Skeletal muscle tissue (tissue), 4 donors: Measurements from ENCODE around the gene COMMD3. TPM values are rescaled to one million over a fixed set of nuclear protein-coding genes. Genes with fewer than 3 reads are reported as not detected.
"Not testable (repeated sequence)": the region's sequence is repeated elsewhere in the genome, so short reads cannot be mapped to it uniquely, and the experiment has no call there.

Source experiments
- H3K27ac ChIP-seq: one replicate; pipeline ENCODE4 v1.7.0; 2013; ENCODE audit warnings: mild to moderate bottlenecking, low read depth, low read length, inconsistent platforms
- H3K27me3 ChIP-seq, 3 donors: one replicate each; pipeline ENCODE4 v1.7.0; 2013; ENCODE audit warnings: low read length in 3 of 3; ENCODE audit not compliant: control insufficient read depth in 3 of 3, insufficient read depth in 3 of 3
- H3K36me3 ChIP-seq, 3 donors: one replicate each; pipeline ENCODE4 v1.7.0; 2013; ENCODE audit warnings: low read length in 3 of 3; ENCODE audit not compliant: control insufficient read depth in 3 of 3, insufficient read depth in 3 of 3
- H3K4me1 ChIP-seq, 3 donors: one replicate each; pipeline ENCODE4 v1.7.0; 2013; ENCODE audit warnings: low read length in 3 of 3, mild to moderate bottlenecking in 3 of 3; ENCODE audit not compliant: control insufficient read depth in 3 of 3, insufficient read depth in 3 of 3
- H3K4me3 ChIP-seq, 3 donors: one replicate each; pipeline ENCODE4 v1.7.0; 2013; ENCODE audit warnings: low read length in 3 of 3
- H3K9ac ChIP-seq, 3 donors: one replicate each; pipeline ENCODE4 v1.7.0; 2013; ENCODE audit warnings: low read length in 3 of 3, mild to moderate bottlenecking in 3 of 3, moderate library complexity in 2 of 3, low read depth in 1 of 3
- H3K9me3 ChIP-seq, 3 donors: one replicate each; pipeline ENCODE4 v1.7.0; 2013; ENCODE audit warnings: low read length in 3 of 3; ENCODE audit not compliant: control insufficient read depth in 3 of 3
- total RNA-seq: library from RNA; depleted of rRNA; stranded (reverse); fragments of >200 nt; gene quantifications from one replicate; pipeline ENCODE4 v1.2.3, GENCODE V29; 2014
- donor health status: Osteomylitis.

COMMD3 gene
- total RNA-seq, 1 donor from 2014 or later = 71.5 TPM

GRCh38 chr10:22305721-22306120, 10.5 kb upstream of the COMMD3 start:
- no peaks in the 10 kb centered on the region for H3K36me3 ChIP-seq
- no peak overlapping the region for H3K27ac ChIP-seq
- no peak overlapping the region for H3K4me3 ChIP-seq
- H3K27me3 ChIP-seq = no peaks in the 10 kb centered on the region
- H3K9ac ChIP-seq = no peak overlapping the region
- H3K4me1 ChIP-seq = no peaks in the 10 kb centered on the region
- no peaks in the 10 kb centered on the region for H3K9me3 ChIP-seq

GRCh38 chr10:22308390-22308789, 7.8 kb upstream of the COMMD3 start:
- no peak overlapping the region for H3K27ac ChIP-seq
- H3K27me3 ChIP-seq = no peaks in the 10 kb centered on the region
- H3K4me1 ChIP-seq = no peaks in the 10 kb centered on the region
- H3K9me3 ChIP-seq = no peaks in the 10 kb centered on the region
- no peaks in the 10 kb centered on the region for H3K36me3 ChIP-seq
- H3K4me3 ChIP-seq = no peak overlapping the region
- no peak overlapping the region for H3K9ac ChIP-seq

GRCh38 chr10:22309180-22310000, 6.8 kb upstream of the COMMD3 start:
- Histone ChIP-seq H3K4me3 (no peak overlapping the region), H3K9ac (no peak overlapping the region), H3K4me1 (no peaks in the 10 kb centered on the region), H3K9me3 (no peaks in the 10 kb centered on the region), H3K36me3 (no peaks in the 10 kb centered on the region), H3K27me3 (no peaks in the 10 kb centered on the region), H3K27ac (no peak overlapping the region)

GRCh38 chr10:22310012-22310411, 6.2 kb upstream of the COMMD3 start:
- H3K4me1 ChIP-seq, H3K36me3 ChIP-seq, H3K4me3 ChIP-seq, H3K27me3 ChIP-seq, H3K27ac ChIP-seq, H3K9me3 ChIP-seq, H3K9ac ChIP-seq: not testable (repeated sequence)

- Histone ChIP-seq H3K27me3 (no peaks in the 10 kb centered on the region), H3K36me3 (no peaks in the 10 kb centered on the region), H3K27ac (no peak overlapping the region), H3K4me1 (peaks cover 0 to 2% (median 2%) of the 10 kb centered on the region in 3 donors), H3K9ac (no peak overlapping the region), H3K4me3 (no peak overlapping the region), H3K9me3 (no peaks in the 10 kb centered on the region)
Measured at GRCh38 chr10:22310928-22311327, 5.3 kb upstream of the COMMD3 start.

- Histone ChIP-seq H3K4me1 (peaks cover 4 to 11% (median 5%) of the 10 kb centered on the region in 3 donors), H3K36me3 (no peaks in the 10 kb centered on the region), H3K4me3 (no peak overlapping the region), H3K27ac (no peak overlapping the region), H3K9ac (peak overlapping the region in 1 of 3 donors; percentile 97), H3K27me3 (no peaks in the 10 kb centered on the region), H3K9me3 (no peaks in the 10 kb centered on the region)
Measured at GRCh38 chr10:22314852-22315251, 1.3 kb upstream of the COMMD3 start.

GRCh38 chr10:22315455-22316285, 518 bp upstream of the COMMD3 start:
- Histone ChIP-seq H3K27me3 (no peaks in the 10 kb centered on the region), H3K4me1 (peaks cover 5 to 15% (median 6%) of the 10 kb centered on the region in 3 donors), H3K9me3 (no peaks in the 10 kb centered on the region), H3K4me3 (peak overlapping the region; percentile 75 to 91 (median 83)), H3K36me3 (no peaks in the 10 kb centered on the region), H3K27ac (peak overlapping the region; percentile 88), H3K9ac (peak overlapping the region; percentile 90 to 97 (median 93))

- peak overlapping the region; percentile 75 to 97 (median 83) for H3K4me3 ChIP-seq
- H3K4me1 ChIP-seq = peaks cover 5 to 15% (median 6%) of the 10 kb centered on the region in 3 donors
- H3K9me3 ChIP-seq = no peaks in the 10 kb centered on the region
- H3K36me3 ChIP-seq = no peaks in the 10 kb centered on the region
- no peaks in the 10 kb centered on the region for H3K27me3 ChIP-seq
- peak overlapping the region; percentile 88 for H3K27ac ChIP-seq
- peak overlapping the region; percentile 92 to 97 (median 96) for H3K9ac ChIP-seq
Measured at GRCh38 chr10:22317076-22317370, 835 bp downstream of the COMMD3 start.

GRCh38 chr10:22317771-22318565, 1.8 kb downstream of the COMMD3 start:
- Histone ChIP-seq H3K4me3 (peak overlapping the region in 1 of 3 donors; percentile 97), H3K27me3 (peaks cover 0 to 7% (median 0%) of the 10 kb centered on the region in 3 donors), H3K27ac (no peak overlapping the region), H3K36me3 (no peaks in the 10 kb centered on the region), H3K9ac (peak overlapping the region in 1 of 3 donors; percentile 92), H3K9me3 (no peaks in the 10 kb centered on the region), H3K4me1 (peaks cover 12 to 23% (median 12%) of the 10 kb centered on the region in 3 donors)
